Measurements from ENCODE around the gene CCN2. TPM values are rescaled to one million over a fixed set of nuclear protein-coding genes. Genes with fewer than 3 reads are reported as not detected.

Gene CCN2
- total RNA-seq = 100 to 1,000 TPM; 122 to 691 (median 363) TPM

GRCh38 chr6:131950767-131951575 lies at the start of gene CCN2:
TSS of gene CCN2 (minus strand) at chr6:131951372. CDS start at chr6:131951172, 200 bp downstream.
- H3K4me1 ChIP-seq = peaks cover 8 to 70% (median 22%) of the 10 kb centered on the region in 3 donors
- no peaks in the 10 kb centered on the region for H3K27me3 ChIP-seq
- 0% methylated on average over 2 to 6 of the region's 97 CpGs for WGBS, 2 donors (ENCODE audit: low coverage in 1 of 2)
- TF ChIP-seq, protein P1, sequence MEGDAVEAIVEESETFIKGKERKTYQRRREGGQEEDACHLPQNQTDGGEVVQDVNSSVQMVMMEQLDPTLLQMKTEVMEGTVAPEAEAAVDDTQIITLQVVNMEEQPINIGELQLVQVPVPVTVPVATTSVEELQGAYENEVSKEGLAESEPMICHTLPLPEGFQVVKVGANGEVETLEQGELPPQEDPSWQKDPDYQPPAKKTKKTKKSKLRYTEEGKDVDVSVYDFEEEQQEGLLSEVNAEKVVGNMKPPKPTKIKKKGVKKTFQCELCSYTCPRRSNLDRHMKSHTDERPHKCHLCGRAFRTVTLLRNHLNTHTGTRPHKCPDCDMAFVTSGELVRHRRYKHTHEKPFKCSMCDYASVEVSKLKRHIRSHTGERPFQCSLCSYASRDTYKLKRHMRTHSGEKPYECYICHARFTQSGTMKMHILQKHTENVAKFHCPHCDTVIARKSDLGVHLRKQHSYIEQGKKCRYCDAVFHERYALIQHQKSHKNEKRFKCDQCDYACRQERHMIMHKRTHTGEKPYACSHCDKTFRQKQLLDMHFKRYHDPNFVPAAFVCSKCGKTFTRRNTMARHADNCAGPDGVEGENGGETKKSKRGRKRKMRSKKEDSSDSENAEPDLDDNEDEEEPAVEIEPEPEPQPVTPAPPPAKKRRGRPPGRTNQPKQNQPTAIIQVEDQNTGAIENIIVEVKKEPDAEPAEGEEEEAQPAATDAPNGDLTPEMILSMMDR (IDR thresholded peaks at IDR 0.05) = no peak
- TF ChIP-seq POLR2A (IDR thresholded peaks at IDR 0.05) (peak; percentile 99), POLR2AphosphoS5 (IDR thresholded peaks at IDR 0.05) (peak; percentile 99)
- peak within 1 kb of the TSS; percentile 94 to 99 (median 98) for H3K27ac ChIP-seq
- peak within 1 kb of the TSS; percentile 68 to 90 for H3K4me3 ChIP-seq
- peaks cover 0 to 12% of the 10 kb centered on the region in 2 donors for H3K36me3 ChIP-seq
- H3K9me3 ChIP-seq = no peaks in the 10 kb centered on the region
- ATAC-seq = peak; percentile 80

GRCh38 chr6:132000296-132000695 lies 49.1 kb upstream of the CCN2 start:
- no peak overlapping the region for H3K27ac ChIP-seq
- WGBS, 2 donors (ENCODE audit: low coverage in 1 of 2) = 65 to 76% methylated on average over 2 of the region's 2 CpGs
- ATAC-seq = no peak
- no peak overlapping the region for H3K4me3 ChIP-seq
- no peaks in the 10 kb centered on the region for H3K27me3 ChIP-seq
- peaks cover 0 to 13% (median 0%) of the 10 kb centered on the region in 3 donors for H3K4me1 ChIP-seq
- H3K9me3 ChIP-seq = peaks cover 0 to 13% (median 0%) of the 10 kb centered on the region in 3 donors
- TF ChIP-seq EP300 (IDR thresholded peaks at IDR 0.05) (no peak), POLR2AphosphoS5 (IDR thresholded peaks at IDR 0.05) (no peak), POLR2A (IDR thresholded peaks at IDR 0.05) (no peak)
- TF ChIP-seq, protein P1 (IDR thresholded peaks at IDR 0.05) = no peak
- H3K36me3 ChIP-seq = no peaks in the 10 kb centered on the region

DNA sequence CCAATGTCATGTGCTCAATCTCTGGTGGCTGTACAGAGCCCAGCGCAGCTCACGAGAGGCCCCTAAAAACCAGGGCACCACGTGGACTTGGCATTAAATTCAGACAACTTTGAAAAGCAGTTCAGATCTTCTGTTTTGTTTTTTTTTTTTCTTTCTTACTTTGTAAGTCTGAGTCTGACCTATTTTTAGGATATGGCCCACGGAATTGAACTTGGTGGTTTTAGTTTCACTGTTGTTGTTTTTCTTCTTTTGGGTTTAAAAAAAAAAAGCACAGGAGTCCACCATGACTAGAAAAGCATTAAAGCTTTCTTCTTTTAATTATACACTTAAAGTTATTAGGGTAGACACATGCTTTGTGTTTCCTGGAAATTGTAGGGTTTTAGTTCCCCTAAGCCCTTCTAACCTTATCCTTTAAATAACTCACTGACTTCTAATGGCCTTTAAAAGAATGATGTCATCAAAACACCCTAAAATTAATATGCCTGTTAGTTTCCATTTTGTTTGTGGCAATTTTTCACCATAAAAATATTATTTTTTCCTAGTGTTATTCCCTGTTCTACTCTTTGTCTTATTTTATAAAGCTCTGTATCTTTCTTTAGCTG lies 48.5 kb upstream of the CCN2 start:
- ATAC-seq = no peak

GRCh38 chr6:131998255-131998982 lies 47.2 kb upstream of the CCN2 start:
- H3K4me1 ChIP-seq = peaks cover 0 to 13% (median 0%) of the 10 kb centered on the region in 3 donors
- TF ChIP-seq POLR2AphosphoS5 (IDR thresholded peaks at IDR 0.05) = peak; percentile 69
- TF ChIP-seq, protein P1 (IDR thresholded peaks at IDR 0.05) = no peak
- peaks cover 0 to 5% (median 0%) of the 10 kb centered on the region in 3 donors for H3K9me3 ChIP-seq
- H3K27ac ChIP-seq = peak overlapping the region; percentile 29 to 56 (median 46)
- 37 to 56% methylated on average over 9 of the region's 9 CpGs for WGBS, 2 donors (ENCODE audit: low coverage in 1 of 2)
- no peaks in the 10 kb centered on the region for H3K36me3 ChIP-seq
- H3K27me3 ChIP-seq = no peaks in the 10 kb centered on the region
- peak; percentile 43 for ATAC-seq
- H3K4me3 ChIP-seq = no peak overlapping the region

More for the DNA sequence above, 48.5 kb upstream of the CCN2 start:
- peaks cover 0 to 13% (median 0%) of the 10 kb centered on the region in 3 donors for H3K4me1 ChIP-seq
- TF ChIP-seq POLR2AphosphoS5 (IDR thresholded peaks at IDR 0.05) (no peak), EP300 (IDR thresholded peaks at IDR 0.05) (no peak), POLR2A (IDR thresholded peaks at IDR 0.05) (no peak)
- TF ChIP-seq, protein P1 (IDR thresholded peaks at IDR 0.05) = no peak
- no peaks in the 10 kb centered on the region for H3K36me3 ChIP-seq
- peaks cover 0 to 13% (median 0%) of the 10 kb centered on the region in 3 donors for H3K9me3 ChIP-seq
- WGBS, 2 donors (ENCODE audit: low coverage in 1 of 2) = 59 to 72% methylated on average over 3 to 4 of the region's 4 CpGs
- no peak overlapping the region for H3K4me3 ChIP-seq
- H3K27me3 ChIP-seq = no peaks in the 10 kb centered on the region
- peak overlapping the region in 2 of 4 donors; percentile 42 to 56 for H3K27ac ChIP-seq
